HEK293 (cell line): ENCODE data around the gene APOBEC3G.

Source experiments
- CTCF ChIP-seq: fragments of 450-650 bp; formaldehyde crosslinking; IDR thresholded peaks from 2 replicates; pipeline ENCODE4 v1.5.1; 2016; ENCODE audit warnings: missing biosample characterization, missing genetic modification characterization
- KLF16 ChIP-seq: fragments of 450-650 bp; formaldehyde crosslinking; IDR thresholded peaks from 2 replicates; pipeline ENCODE4 v1.5.1; 2017; ENCODE audit warnings: missing biosample characterization, missing genetic modification characterization
- PRDM6 ChIP-seq: fragments of 450-650 bp; formaldehyde crosslinking; IDR thresholded peaks from 2 replicates; pipeline ENCODE4 v1.5.1; 2017; ENCODE audit warnings: missing biosample characterization, missing genetic modification characterization
- ZBTB1 ChIP-seq: fragments of 450-650 bp; formaldehyde crosslinking; IDR thresholded peaks from 2 replicates; pipeline ENCODE4 v1.5.1; 2016; ENCODE audit warnings: missing biosample characterization, missing genetic modification characterization
- ZFP3 ChIP-seq: fragments of 450-650 bp; formaldehyde crosslinking; IDR thresholded peaks from 2 replicates; pipeline ENCODE4 v1.5.1; 2016; ENCODE audit warnings: low read depth, missing biosample characterization, missing genetic modification characterization
- ZNF16 ChIP-seq: fragments of 450-650 bp; formaldehyde crosslinking; IDR thresholded peaks from 2 replicates; pipeline ENCODE4 v1.5.1; 2016; ENCODE audit warnings: low read depth, missing biosample characterization, missing genetic modification characterization
- ZNF274 ChIP-seq, 2 experiments: fragments of 200-500 bp in 1 of 2; fragments of 450-650 bp in 1 of 2; sonication (Bioruptor generic) in 1 of 2; formaldehyde crosslinking in 1 of 2; IDR thresholded peaks; 2 replicates each; pipeline versions ENCODE4 v1.5.1 to v1.6.1; 2014 to 2016; ENCODE audit warnings: borderline replicate concordance in 1 of 2, inconsistent platforms in 1 of 2, low read length in 1 of 2, missing biosample characterization in 1 of 2, missing genetic modification characterization in 1 of 2
- ZNF280C ChIP-seq: fragments of 450-650 bp; formaldehyde crosslinking; IDR thresholded peaks from 2 replicates; pipeline ENCODE4 v1.5.1; 2016; ENCODE audit warnings: missing biosample characterization, missing genetic modification characterization
- ZNF302 ChIP-seq: fragments of 450-650 bp; formaldehyde crosslinking; IDR thresholded peaks from 2 replicates; pipeline ENCODE4 v1.5.1; 2016; ENCODE audit warnings: missing biosample characterization, missing genetic modification characterization, low read depth
- ZNF324 ChIP-seq: fragments of 450-650 bp; formaldehyde crosslinking; IDR thresholded peaks from 2 replicates; pipeline ENCODE4 v1.5.1; 2016; ENCODE audit warnings: missing biosample characterization, missing genetic modification characterization
- ZNF391 ChIP-seq: fragments of 450-650 bp; formaldehyde crosslinking; IDR thresholded peaks from 2 replicates; pipeline ENCODE4 v1.5.1; 2016; ENCODE audit warnings: low read depth, missing biosample characterization, missing genetic modification characterization, borderline replicate concordance
- ZNF580 ChIP-seq: fragments of 450-650 bp; formaldehyde crosslinking; IDR thresholded peaks from 2 replicates; pipeline ENCODE4 v1.5.1; 2016; ENCODE audit warnings: missing biosample characterization, missing genetic modification characterization
- ZNF677 ChIP-seq: fragments of 450-650 bp; IDR thresholded peaks from 2 replicates; pipeline ENCODE4 v1.5.0; 2018; ENCODE audit warnings: missing biosample characterization, mild to moderate bottlenecking, missing genetic modification characterization, moderate library complexity
- ZNF792 ChIP-seq: fragments of 450-650 bp; formaldehyde crosslinking; IDR thresholded peaks from 2 replicates; pipeline ENCODE4 v1.5.1; 2016; ENCODE audit warnings: missing biosample characterization, missing genetic modification characterization

GRCh38 chr22:39029227-39029626 is 47.8 kb upstream of the APOBEC3G start:
- no peak for TF ChIP-seq ZNF280C
- TF ChIP-seq CTCF (tag by site-specific recombination) = no peak
- no peak for TF ChIP-seq ZNF391
- no peak for TF ChIP-seq PRDM6 (tag by site-specific recombination)
- no peak for TF ChIP-seq KLF16 (tag by site-specific recombination)
- no peak for TF ChIP-seq ZNF580 (tag by site-specific recombination)
- no peak for TF ChIP-seq ZNF274 (IDR thresholded peaks at IDR 0.05; ENCODE audit: low read length)
- no peak for TF ChIP-seq ZNF274 (tag by site-specific recombination; IDR thresholded peaks at IDR 0.05; ENCODE audit: borderline replicate concordance)
- no peak for TF ChIP-seq ZNF16 (tag by site-specific recombination)
- TF ChIP-seq ZNF302 (tag by site-specific recombination) = no peak
- no peak for TF ChIP-seq ZFP3
- TF ChIP-seq ZNF792 (tag by site-specific recombination) = no peak
- TF ChIP-seq ZNF677 (tag by site-specific recombination) = no peak
- no peak for TF ChIP-seq ZBTB1 (tag by site-specific recombination)
- TF ChIP-seq ZNF324 (tag by site-specific recombination) = no peak
